MM.1S (cell line): ENCODE measurements around the gene GFI1B.

Experiments
- DNase-seq: peaks from one replicate; pipeline ENCODE4 v3.0.0-alpha.2; 2015
- H2AFZ ChIP-seq: fragments of 300-600 bp; sonication (generic); 2 replicates; pipeline ENCODE4 v1.6.0; 2016; ENCODE audit warnings: antibody characterized with exemption, low read length
- H3F3A ChIP-seq: fragments of 300-600 bp; sonication (generic); 2 replicates; pipeline ENCODE4 v1.6.1; 2016; ENCODE audit warnings: mild to moderate bottlenecking, antibody characterized with exemption, low read length, moderate library complexity, mixed read lengths; ENCODE audit not compliant: insufficient read depth
- H3K27ac ChIP-seq: fragments of 300-600 bp; sonication (generic); 2 replicates; pipeline ENCODE4 v1.5.1; 2016; ENCODE audit warnings: mild to moderate bottlenecking, low read length
- H3K27me3 ChIP-seq: fragments of 300-600 bp; sonication (generic); replicated peaks from 2 replicates; pipeline ENCODE4 v1.6.0; 2016; ENCODE audit warnings: low read length; ENCODE audit not compliant: insufficient read depth
- H3K36me3 ChIP-seq: fragments of 300-600 bp; sonication (generic); replicated peaks from 2 replicates; pipeline ENCODE4 v1.6.1; 2016; ENCODE audit warnings: mild to moderate bottlenecking, low read length, mixed read lengths; ENCODE audit not compliant: insufficient read depth
- H3K4me1 ChIP-seq: fragments of 300-600 bp; sonication (generic); 2 replicates; pipeline ENCODE4 v1.6.1; 2016; ENCODE audit warnings: low read length, mixed read lengths
- H3K4me2 ChIP-seq: fragments of 300-600 bp; sonication (generic); 2 replicates; pipeline ENCODE4 v1.6.0; 2016; ENCODE audit warnings: low read depth, low read length
- H3K4me3 ChIP-seq: fragments of 300-600 bp; sonication (generic); 2 replicates; pipeline ENCODE4 v1.5.1; 2016; ENCODE audit warnings: low read length, mixed read lengths
- H3K79me2 ChIP-seq: fragments of 300-600 bp; sonication (generic); 2 replicates; pipeline ENCODE4 v1.6.1; 2016; ENCODE audit warnings: mixed run types, low read length, mixed read lengths
- H3K9ac ChIP-seq: fragments of 300-600 bp; sonication (generic); 2 replicates; pipeline ENCODE4 v1.6.1; 2016; ENCODE audit warnings: low read length, mixed read lengths
- H3K9me2 ChIP-seq: fragments of 300-600 bp; sonication (generic); replicated peaks from 2 replicates; pipeline ENCODE4 v1.6.1; 2016; ENCODE audit warnings: mild to moderate bottlenecking, low read length, mixed read lengths; ENCODE audit not compliant: insufficient read depth
- H3K9me3 ChIP-seq: fragments of 300-600 bp; sonication (generic); replicated peaks from 2 replicates; pipeline ENCODE4 v1.6.1; 2016; ENCODE audit warnings: mild to moderate bottlenecking, low read length, mixed read lengths; ENCODE audit not compliant: insufficient read depth
- H4K20me1 ChIP-seq: fragments of 300-600 bp; sonication (generic); 2 replicates; pipeline ENCODE4 v1.6.1; 2016; ENCODE audit warnings: mild to moderate bottlenecking, low read length, moderate library complexity, mixed read lengths; ENCODE audit not compliant: insufficient read depth
- EZH2 ChIP-seq: fragments of 300-600 bp; sonication (generic); optimal IDR thresholded peaks from 2 replicates; pipeline ENCODE3; 2017; ENCODE audit warnings: low read depth, mild to moderate bottlenecking, antibody characterized with exemption, low read length, mixed read lengths
- EZH2phosphoT487 ChIP-seq: fragments of 300-600 bp; sonication (generic); IDR thresholded peaks from 2 replicates; pipeline ENCODE4 v1.6.1; 2018; ENCODE audit warnings: antibody characterized with exemption, low read length
- TF ChIP-seq, protein P1 (sequence below): fragments of 300-600 bp; sonication (generic); IDR thresholded peaks from 2 replicates; pipeline ENCODE4 v1.5.1; 2016; ENCODE audit warnings: antibody characterized with exemption, low read length, mixed read lengths

The GFI1B gene

GRCh38 chr9:132937463-132937901 is 41.0 kb upstream of the GFI1B start:
- no peak overlapping the region for H3K4me2 ChIP-seq
- 0 out of 2 replicates have a peak, but pooled peaks cover 5% of the 10 kb centered on the region for H3F3A ChIP-seq
- no peak overlapping the region for H3K27ac ChIP-seq
- H2AFZ ChIP-seq, result no peak overlapping the region
- DNase-seq, result no peak
- H3K79me2 ChIP-seq, result peaks cover 69% of the 10 kb centered on the region
- H3K4me1 ChIP-seq, result peaks cover 10% of the 10 kb centered on the region
- no peak overlapping the region for H3K9ac ChIP-seq
- no peaks in the 10 kb centered on the region for H3K27me3 ChIP-seq
- no peak overlapping the region for H3K4me3 ChIP-seq
- no peaks in the 10 kb centered on the region for H3K9me3 ChIP-seq
- TF ChIP-seq EZH2 (no peak), EZH2phosphoT487 (no peak)
- TF ChIP-seq, protein P1, sequence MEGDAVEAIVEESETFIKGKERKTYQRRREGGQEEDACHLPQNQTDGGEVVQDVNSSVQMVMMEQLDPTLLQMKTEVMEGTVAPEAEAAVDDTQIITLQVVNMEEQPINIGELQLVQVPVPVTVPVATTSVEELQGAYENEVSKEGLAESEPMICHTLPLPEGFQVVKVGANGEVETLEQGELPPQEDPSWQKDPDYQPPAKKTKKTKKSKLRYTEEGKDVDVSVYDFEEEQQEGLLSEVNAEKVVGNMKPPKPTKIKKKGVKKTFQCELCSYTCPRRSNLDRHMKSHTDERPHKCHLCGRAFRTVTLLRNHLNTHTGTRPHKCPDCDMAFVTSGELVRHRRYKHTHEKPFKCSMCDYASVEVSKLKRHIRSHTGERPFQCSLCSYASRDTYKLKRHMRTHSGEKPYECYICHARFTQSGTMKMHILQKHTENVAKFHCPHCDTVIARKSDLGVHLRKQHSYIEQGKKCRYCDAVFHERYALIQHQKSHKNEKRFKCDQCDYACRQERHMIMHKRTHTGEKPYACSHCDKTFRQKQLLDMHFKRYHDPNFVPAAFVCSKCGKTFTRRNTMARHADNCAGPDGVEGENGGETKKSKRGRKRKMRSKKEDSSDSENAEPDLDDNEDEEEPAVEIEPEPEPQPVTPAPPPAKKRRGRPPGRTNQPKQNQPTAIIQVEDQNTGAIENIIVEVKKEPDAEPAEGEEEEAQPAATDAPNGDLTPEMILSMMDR, result no peak
- H4K20me1 ChIP-seq, result no peaks in the 10 kb centered on the region; the same call in 1 of the 2 replicates
- H3K36me3 ChIP-seq, result no peaks in the 10 kb centered on the region
- no peaks in the 10 kb centered on the region for H3K9me2 ChIP-seq

GRCh38 chr9:132939169-132939568 is 39.3 kb upstream of the GFI1B start:
- H3K4me2 ChIP-seq, result no peak overlapping the region
- no peaks in the 10 kb centered on the region for H3K36me3 ChIP-seq
- H3K79me2 ChIP-seq, result peaks cover 86% of the 10 kb centered on the region
- DNase-seq, result no peak
- H3K27ac ChIP-seq, result no peak overlapping the region
- H3K4me3 ChIP-seq, result no peak overlapping the region
- H3K27me3 ChIP-seq, result no peaks in the 10 kb centered on the region
- H3F3A ChIP-seq, result peaks cover 16% of the 10 kb centered on the region; the same call in 1 of the 2 replicates
- no peaks in the 10 kb centered on the region for H3K9me2 ChIP-seq
- no peak overlapping the region for H3K9ac ChIP-seq
- H3K9me3 ChIP-seq, result no peaks in the 10 kb centered on the region
- H2AFZ ChIP-seq, result no peak overlapping the region
- no peaks in the 10 kb centered on the region; the same call in 1 of the 2 replicates for H4K20me1 ChIP-seq
- H3K4me1 ChIP-seq, result peaks cover 20% of the 10 kb centered on the region
- TF ChIP-seq, protein P1, result no peak
- TF ChIP-seq EZH2phosphoT487 (no peak), EZH2 (no peak)

DNA sequence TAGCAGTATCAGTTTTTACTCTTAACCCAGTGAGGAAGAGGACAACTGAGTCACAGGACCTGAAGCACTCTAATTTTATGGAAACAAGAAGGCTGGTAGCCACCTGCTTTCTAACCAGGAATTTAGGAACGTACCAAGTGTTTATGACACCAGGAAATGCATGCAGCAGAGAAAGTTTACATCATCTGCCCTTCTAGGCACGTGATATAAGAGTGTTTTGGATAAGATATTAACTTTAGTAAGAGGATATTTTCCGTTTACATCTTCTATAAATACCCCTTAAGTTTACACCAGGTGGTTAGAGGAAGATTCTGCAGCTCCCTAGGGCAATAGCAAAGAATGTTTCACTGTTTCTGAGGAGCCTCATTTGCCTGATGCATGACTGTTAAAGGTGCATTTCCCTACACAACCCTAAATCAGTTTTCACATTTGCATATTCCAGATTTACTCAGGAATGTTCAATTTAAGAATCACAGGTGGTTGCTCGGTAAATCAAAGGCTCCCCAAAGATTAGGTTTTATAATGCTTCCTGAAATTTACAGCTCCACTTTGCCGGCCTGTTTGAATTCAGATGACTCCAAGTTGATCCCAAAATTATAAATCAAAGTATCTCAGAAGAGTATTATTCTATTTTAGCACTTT is 35.8 kb upstream of the GFI1B start:
- Histone ChIP-seq H3K9me3 (no peaks in the 10 kb centered on the region), H4K20me1 (no peaks in the 10 kb centered on the region; the same call in 1 of the 2 replicates), H3K9ac (no peak overlapping the region), H3K27me3 (0 out of 2 replicates have a peak, but pooled peaks cover 2% of the 10 kb centered on the region), H3K79me2 (peaks cover 66% of the 10 kb centered on the region), H3K4me3 (peak overlapping the region; percentile 96; the same call in 1 of the 2 replicates), H3K27ac (no peak overlapping the region), H3F3A (peaks cover 16% of the 10 kb centered on the region; the same call in 1 of the 2 replicates), H3K4me2 (peak overlapping the region; percentile 91), H3K4me1 (peaks cover 25% of the 10 kb centered on the region), H2AFZ (no peak overlapping the region), H3K9me2 (no peaks in the 10 kb centered on the region), H3K36me3 (no peaks in the 10 kb centered on the region)
- DNase-seq, result no peak
- TF ChIP-seq EZH2phosphoT487 (no peak), EZH2 (no peak)
- TF ChIP-seq, protein P1, result no peak
